ENCODE measurements around the gene COIL.
"Not testable (repeated sequence)": the region's sequence is repeated elsewhere in the genome, so short reads cannot be mapped to it uniquely, and the experiment has no call there.

Gene COIL

GRCh38 chr17:56980526-56980925 is 19.7 kb upstream of the COIL start:
- DNase-seq (ENCODE audit: low read depth, low spot score), result not testable (repeated sequence)

GRCh38 chr17:56979091-56979480 is 18.2 kb upstream of the COIL start:
- DNase-seq (ENCODE audit: low read depth, low spot score), result no peak
- no peak overlapping the region for H3K4me3 ChIP-seq (ENCODE audit: low read length)

More at GRCh38 chr17:56980526-56980925, 19.7 kb upstream of the COIL start:
- not testable (repeated sequence) for H3K4me3 ChIP-seq (ENCODE audit: low read length)

DNA sequence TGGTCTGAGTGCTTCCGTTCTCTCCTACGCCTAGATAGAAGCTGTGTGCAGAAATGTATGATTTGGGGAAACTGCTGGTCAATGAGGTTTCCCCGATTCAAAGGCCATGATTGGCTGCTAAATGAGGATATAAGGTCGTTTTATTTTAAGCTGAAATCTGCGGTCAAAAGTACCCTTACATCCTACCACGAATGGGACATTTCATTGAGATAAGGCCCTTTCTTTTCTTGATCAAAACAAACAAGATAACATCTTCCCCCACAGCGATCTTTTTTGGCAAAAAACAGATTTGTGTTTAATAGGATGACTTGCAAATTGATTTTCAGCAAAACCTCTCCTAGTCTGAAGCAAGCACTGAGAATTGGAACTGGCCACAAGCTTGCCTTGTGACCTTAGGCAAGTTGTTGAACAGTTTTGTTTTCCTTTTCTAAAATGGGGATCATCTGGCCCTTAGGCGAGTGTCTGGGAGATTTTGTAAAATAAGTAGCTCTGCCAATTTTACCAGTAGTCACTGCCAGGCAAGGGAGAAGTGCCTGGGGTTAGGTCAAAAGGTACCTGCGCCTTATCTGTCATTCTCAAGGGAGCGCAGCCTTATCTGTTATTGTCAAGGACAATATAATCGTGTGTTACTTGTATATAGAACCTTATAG is 17.7 kb upstream of the COIL start:
- DNase-seq (ENCODE audit: low read depth, low spot score), result peak; percentile 42
- H3K4me3 ChIP-seq (ENCODE audit: low read length), result peak overlapping the region; percentile 76

DNA sequence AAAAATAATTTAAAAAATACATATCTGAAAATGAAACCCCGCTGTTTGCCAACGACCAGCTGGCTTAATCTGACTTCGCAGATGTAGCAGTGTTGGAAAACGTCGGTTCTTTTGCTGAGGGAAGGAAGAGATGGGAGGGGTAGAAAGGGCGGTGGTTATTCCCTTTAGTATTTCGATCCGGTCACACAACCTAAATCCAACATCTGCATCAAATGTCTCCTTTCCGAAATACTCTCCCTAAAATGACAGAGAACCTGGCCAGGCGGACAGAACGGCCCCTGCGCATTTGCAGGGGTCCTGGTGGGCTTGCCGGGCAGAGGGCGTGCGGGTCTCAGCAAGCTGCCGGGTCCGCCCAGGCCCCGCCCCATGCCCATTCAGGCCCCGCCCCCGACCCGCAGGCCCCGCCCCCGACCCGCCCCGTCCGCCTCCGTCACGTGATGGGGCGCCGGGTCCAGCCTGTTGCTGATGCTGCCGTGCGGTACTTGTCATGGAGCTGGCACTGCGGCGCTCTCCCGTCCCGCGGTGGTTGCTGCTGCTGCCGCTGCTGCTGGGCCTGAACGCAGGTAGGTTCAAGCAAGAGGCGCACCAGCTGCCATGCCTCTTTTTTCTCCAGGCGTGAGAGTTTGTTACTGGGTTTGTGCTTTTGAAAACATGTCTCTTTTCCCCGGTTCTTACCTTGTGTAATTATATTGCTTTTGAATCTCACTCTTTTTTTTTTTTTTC is 17.0 kb upstream of the COIL start, which contains the start of gene SCPEP1:
Gene SCPEP1, plus strand, starts transcription at position 459 of the 723 bp plus-strand sequence. Its CDS starts 29 bp downstream, at position 488.
- H3K4me3 ChIP-seq (ENCODE audit: low read length), result peak within 1 kb of the TSS; percentile 76
- peak; percentile 59 for DNase-seq (ENCODE audit: low read depth, low spot score)

GRCh38 chr17:56976941-56977608 is 16.2 kb upstream of the COIL start:
- H3K4me3 ChIP-seq (ENCODE audit: low read length), result peak overlapping the region; percentile 76

GRCh38 chr17:56975656-56976055 is 14.8 kb upstream of the COIL start:
- no peak overlapping the region for H3K4me3 ChIP-seq (ENCODE audit: low read length)
- no peak for DNase-seq (ENCODE audit: low read depth, low spot score)

More at GRCh38 chr17:56976941-56977608, 16.2 kb upstream of the COIL start:
- no peak for DNase-seq (ENCODE audit: low read depth, low spot score)

DNA sequence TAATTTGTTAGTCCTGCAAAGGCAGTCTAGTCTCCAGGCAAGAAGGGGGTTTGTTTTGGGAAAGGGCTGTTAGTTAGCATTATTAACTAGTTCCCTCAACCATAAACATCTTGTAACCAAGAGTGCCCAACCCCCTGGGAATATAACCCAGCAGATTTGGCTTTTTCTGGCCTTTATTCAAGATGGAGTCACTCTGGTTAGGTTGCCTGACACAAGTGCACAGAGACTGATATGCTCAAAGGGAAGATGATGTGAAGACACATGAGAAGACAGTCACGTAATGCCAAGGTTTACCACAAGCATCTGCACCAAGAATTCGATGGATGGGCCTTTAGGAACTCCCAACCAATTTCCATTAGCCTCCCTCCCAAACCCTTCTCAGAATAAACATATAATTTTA is 13.2 kb upstream of the COIL start:
- no peak overlapping the region for H3K4me3 ChIP-seq (ENCODE audit: low read length)
- DNase-seq (ENCODE audit: low read depth, low spot score), result no peak

GRCh38 chr17:56973520-56973919 is 12.7 kb upstream of the COIL start:
- DNase-seq (ENCODE audit: low read depth, low spot score), result no peak
- no peak overlapping the region for H3K4me3 ChIP-seq (ENCODE audit: low read length)

GRCh38 chr17:56972111-56972730 is 11.4 kb upstream of the COIL start:
- no peak overlapping the region for H3K4me3 ChIP-seq (ENCODE audit: low read length)
- no peak for DNase-seq (ENCODE audit: low read depth, low spot score)

DNA sequence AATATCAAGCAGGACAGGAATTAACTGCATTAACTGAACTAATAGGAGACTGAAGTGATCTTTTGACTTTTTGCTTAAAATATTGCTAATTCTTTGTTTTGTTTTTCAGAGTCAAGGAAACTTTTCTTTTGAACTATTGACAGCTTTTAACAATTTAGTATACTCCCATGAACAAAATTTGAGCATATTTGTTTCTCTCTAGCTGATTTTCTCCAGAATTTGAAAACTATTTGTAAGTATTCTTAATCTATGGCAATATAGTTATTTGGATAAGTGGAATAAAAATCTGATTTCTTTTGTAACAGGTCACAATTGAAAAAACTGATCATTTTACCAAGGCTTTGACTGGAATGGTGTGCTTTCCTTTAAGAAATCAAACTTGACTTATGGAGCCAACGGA is 10.1 kb upstream of the COIL start:
- no peak for DNase-seq (ENCODE audit: low read depth, low spot score)
- no peak overlapping the region for H3K4me3 ChIP-seq (ENCODE audit: low read length)

DNA sequence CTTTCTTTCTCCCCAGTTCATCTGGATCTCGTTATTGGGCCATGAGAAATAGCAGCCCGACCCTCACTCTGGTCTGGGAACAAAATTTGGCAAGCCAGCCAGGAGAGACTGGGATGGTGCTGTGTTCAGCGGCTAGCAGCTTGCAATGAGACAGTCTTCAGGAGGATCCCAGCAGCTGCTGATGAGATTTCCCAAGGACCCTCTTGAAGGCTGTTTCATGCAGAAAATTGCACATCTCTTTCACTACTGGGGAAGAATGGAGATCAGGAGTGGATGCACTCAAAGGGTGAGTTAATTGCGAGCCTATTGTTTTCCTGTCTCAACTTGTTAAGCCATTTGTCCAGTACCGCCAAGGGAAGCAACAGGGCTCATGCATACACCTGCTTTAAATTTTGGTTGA is 5.5 kb upstream of the COIL start:
- no peak for DNase-seq (ENCODE audit: low read depth, low spot score)
- H3K4me3 ChIP-seq (ENCODE audit: low read length), result no peak overlapping the region

DNA sequence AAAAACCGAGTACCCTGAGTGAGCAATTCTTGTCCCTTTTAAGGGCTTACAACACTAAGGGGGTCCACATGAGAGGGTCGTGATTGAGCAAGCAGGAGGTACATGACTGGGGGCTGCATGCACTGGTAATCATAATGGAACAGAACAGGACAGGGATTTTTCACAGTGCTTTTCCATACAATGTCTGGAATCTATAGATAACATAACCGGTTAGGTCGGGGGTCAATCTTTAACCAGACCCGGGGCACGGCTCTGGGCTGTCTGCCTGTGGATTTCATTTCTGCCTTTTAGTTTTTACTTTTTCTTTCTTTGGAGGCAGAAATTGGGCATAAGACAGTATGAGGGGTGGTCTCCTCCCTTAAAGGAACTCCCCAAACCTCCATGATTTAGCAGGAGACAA is 4.8 kb upstream of the COIL start:
- not testable (repeated sequence) for H3K4me3 ChIP-seq (ENCODE audit: low read length); DNase-seq (ENCODE audit: low read depth, low spot score)

DNA sequence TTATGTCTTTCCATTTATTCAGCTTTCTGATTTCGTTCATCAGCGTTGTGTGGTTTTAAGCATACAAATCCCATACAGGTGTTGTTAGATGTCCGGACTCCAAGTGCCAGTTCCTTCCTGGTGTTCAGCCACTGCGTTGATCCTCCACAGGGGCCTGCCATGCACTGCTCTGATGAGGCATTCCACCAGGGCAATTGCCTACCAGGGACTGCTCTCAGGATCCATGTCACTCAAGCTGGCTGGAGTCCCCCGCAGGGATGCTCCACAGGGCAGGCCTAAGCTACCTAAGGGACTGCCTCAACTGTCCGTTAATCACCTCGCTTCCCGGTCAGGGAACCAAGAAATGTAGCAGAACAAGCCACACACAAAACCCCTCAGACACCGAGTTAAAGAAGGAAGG is 4.4 kb upstream of the COIL start:
- not testable (repeated sequence) for H3K4me3 ChIP-seq (ENCODE audit: low read length); DNase-seq (ENCODE audit: low read depth, low spot score)

- H3K4me3 ChIP-seq (ENCODE audit: low read length), result no peak overlapping the region
- no peak for DNase-seq (ENCODE audit: low read depth, low spot score)
These were observed 3.9 kb downstream of the COIL start for GRCh38 chr17:56956992-56957391.

- no peak overlapping the region for H3K4me3 ChIP-seq (ENCODE audit: low read length)
- DNase-seq (ENCODE audit: low read depth, low spot score), result no peak
These were observed 11.3 kb downstream of the COIL start for GRCh38 chr17:56949595-56949994.

- no peak for DNase-seq (ENCODE audit: low read depth, low spot score)
- no peak overlapping the region for H3K4me3 ChIP-seq (ENCODE audit: low read length)
These were observed 12.4 kb downstream of the COIL start for GRCh38 chr17:56948491-56948890.

GRCh38 chr17:56947741-56948140 is 13.1 kb downstream of the COIL start:
- H3K4me3 ChIP-seq (ENCODE audit: low read length), result no peak overlapping the region
- no peak for DNase-seq (ENCODE audit: low read depth, low spot score)

DNA sequence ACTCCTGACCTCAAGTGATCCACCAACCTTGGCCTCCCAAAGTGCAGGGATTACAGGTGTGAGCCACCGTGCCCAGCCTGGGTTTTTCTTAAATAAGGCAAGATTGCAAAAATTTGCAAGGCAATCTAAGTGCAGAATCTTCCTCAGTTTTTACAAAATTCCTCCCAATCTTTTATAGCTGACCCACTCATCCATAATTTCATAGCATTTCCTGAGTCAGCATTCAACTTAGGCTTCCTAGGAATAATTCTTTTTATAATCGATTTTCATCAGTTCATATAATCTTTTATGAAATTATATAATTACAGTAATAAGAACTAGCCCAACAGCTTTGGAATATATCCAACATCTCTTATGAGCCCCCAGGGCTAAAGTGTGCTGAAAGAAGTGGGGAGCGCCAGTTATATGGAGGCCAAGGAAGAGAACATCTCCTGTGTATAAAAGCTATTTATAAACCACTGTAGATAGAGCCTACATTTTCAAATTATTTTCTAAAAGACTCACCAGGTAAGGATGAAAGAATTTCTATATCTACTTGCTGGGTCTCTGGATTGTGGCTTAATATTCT is 14.8 kb downstream of the COIL start:
- no peak overlapping the region for H3K4me3 ChIP-seq (ENCODE audit: low read length)
- no peak for DNase-seq (ENCODE audit: low read depth, low spot score)

DNA sequence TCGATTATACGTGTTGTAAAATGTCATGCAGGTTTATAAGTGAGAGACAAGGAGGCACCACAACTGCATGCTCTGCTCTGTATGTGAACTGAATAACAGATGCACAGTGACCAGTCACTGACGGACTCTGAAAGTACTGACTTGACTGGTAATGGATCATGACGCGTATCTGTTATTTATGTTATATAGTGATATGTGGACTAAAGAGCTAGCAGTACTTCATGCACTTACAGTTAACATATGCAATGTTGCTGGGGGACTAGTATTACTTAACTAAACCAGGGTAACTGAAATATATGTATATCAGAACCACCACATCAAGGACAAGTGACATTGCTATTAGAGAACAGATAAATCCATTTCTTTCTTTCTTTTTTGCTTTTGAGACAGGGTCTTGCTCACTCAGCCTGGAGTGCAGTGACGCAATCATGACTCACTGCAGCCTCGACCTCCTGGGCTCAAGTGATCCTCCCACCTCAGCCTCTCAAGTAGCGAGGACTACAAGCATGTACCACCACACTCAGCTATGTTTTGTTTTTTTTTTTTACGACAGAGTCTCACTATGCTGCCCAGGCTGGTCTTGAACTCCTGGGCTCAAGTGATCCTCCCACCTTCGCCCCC is 17.2 kb downstream of the COIL start:
- DNase-seq (ENCODE audit: low read depth, low spot score), result no peak
- no peak overlapping the region for H3K4me3 ChIP-seq (ENCODE audit: low read length)
